PC-3 (cell line): ENCODE measurements around the gene GUCY1B1.

ENCODE experiments used
- EZH2 ChIP-seq: fragments of 300-600 bp; sonication (generic); IDR thresholded peaks from one replicate; pipeline ENCODE4 v1.6.1; 2017; ENCODE audit warnings: antibody characterized with exemption, mild to moderate bottlenecking, low read length; ENCODE audit not compliant: unreplicated experiment
- TF ChIP-seq, protein P1 (sequence below): fragments of 300-600 bp; sonication (generic); conservative IDR thresholded peaks from 2 replicates; pipeline ENCODE4 v1.5.1; 2017; ENCODE audit warnings: antibody characterized with exemption, low read depth, mild to moderate bottlenecking, low read length

DNA sequence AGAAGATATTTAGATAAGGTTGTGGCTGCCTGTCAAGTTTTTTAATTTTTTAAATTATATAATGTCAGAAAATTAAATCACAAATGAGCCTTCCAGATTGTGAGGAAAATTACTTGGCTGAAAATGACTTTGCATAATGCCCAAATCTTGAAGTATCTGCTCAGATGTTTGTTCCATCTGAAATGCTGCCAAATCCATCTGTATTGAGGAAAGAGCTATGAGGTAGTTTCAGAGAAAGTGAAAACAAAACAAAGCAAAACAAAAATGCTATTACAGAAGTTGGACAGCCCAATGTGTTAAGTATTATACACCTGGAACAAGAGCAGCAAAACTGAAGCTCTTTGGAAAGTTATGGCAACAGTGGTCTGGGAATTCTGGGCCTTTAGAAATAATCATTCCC is 23.3 kb upstream of the GUCY1B1 start:
- TF ChIP-seq, protein P1, sequence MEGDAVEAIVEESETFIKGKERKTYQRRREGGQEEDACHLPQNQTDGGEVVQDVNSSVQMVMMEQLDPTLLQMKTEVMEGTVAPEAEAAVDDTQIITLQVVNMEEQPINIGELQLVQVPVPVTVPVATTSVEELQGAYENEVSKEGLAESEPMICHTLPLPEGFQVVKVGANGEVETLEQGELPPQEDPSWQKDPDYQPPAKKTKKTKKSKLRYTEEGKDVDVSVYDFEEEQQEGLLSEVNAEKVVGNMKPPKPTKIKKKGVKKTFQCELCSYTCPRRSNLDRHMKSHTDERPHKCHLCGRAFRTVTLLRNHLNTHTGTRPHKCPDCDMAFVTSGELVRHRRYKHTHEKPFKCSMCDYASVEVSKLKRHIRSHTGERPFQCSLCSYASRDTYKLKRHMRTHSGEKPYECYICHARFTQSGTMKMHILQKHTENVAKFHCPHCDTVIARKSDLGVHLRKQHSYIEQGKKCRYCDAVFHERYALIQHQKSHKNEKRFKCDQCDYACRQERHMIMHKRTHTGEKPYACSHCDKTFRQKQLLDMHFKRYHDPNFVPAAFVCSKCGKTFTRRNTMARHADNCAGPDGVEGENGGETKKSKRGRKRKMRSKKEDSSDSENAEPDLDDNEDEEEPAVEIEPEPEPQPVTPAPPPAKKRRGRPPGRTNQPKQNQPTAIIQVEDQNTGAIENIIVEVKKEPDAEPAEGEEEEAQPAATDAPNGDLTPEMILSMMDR = no peak
- no peak for TF ChIP-seq EZH2
